ENCODE results near the gene CPZ.

CPZ gene

GRCh38 chr4:8646296-8647093 is 53.9 kb downstream of the CPZ start:
- TF ChIP-seq EP300 (IDR thresholded peaks at IDR 0.05; ENCODE audit: borderline replicate concordance) (no peak), TCF12 (IDR thresholded peaks at IDR 0.05; ENCODE audit: low read depth) (no peak), TAF1 (IDR thresholded peaks at IDR 0.05; ENCODE audit: low read depth) (no peak), NFIC (IDR thresholded peaks at IDR 0.05) (no peak), TEAD4 (IDR thresholded peaks at IDR 0.05) (no peak), YY1 (IDR thresholded peaks at IDR 0.05; ENCODE audit: low read depth) (no peak), MAX (IDR thresholded peaks at IDR 0.05) (no peak), RAD21 (IDR thresholded peaks at IDR 0.05; ENCODE audit: low read depth) (no peak), CEBPB (IDR thresholded peaks at IDR 0.05) (no peak), USF1 (IDR thresholded peaks at IDR 0.05) (no peak), ZBTB7A (IDR thresholded peaks at IDR 0.05; ENCODE audit: low read depth) (no peak), CREB1 (IDR thresholded peaks at IDR 0.05; ENCODE audit: low read depth) (no peak), REST (IDR thresholded peaks at IDR 0.05; ENCODE audit: low read depth) (no peak), FOXM1 (IDR thresholded peaks at IDR 0.05; ENCODE audit: borderline replicate concordance, low read depth) (no peak), EGR1 (IDR thresholded peaks at IDR 0.05) (no peak)

GRCh38 chr4:8647094-8647570 is 54.6 kb downstream of the CPZ start:
- TF ChIP-seq TAF1 (IDR thresholded peaks at IDR 0.05; ENCODE audit: low read depth) (no peak), MAX (IDR thresholded peaks at IDR 0.05) (no peak), NFIC (IDR thresholded peaks at IDR 0.05) (no peak)

- TF ChIP-seq CREB1 (IDR thresholded peaks at IDR 0.05; ENCODE audit: low read depth): no peak
Measured at GRCh38 chr4:8647626-8648025, 55.1 kb downstream of the CPZ start.

GRCh38 chr4:8648296-8648695 is 55.7 kb downstream of the CPZ start:
- TF ChIP-seq TEAD4 (IDR thresholded peaks at IDR 0.05) (no peak), NFIC (IDR thresholded peaks at IDR 0.05) (no peak), FOXM1 (IDR thresholded peaks at IDR 0.05; ENCODE audit: borderline replicate concordance, low read depth) (no peak), RAD21 (IDR thresholded peaks at IDR 0.05; ENCODE audit: low read depth) (no peak), MAX (IDR thresholded peaks at IDR 0.05) (no peak), REST (IDR thresholded peaks at IDR 0.05; ENCODE audit: low read depth) (no peak), EGR1 (IDR thresholded peaks at IDR 0.05) (no peak), EP300 (IDR thresholded peaks at IDR 0.05; ENCODE audit: borderline replicate concordance) (no peak), TCF12 (IDR thresholded peaks at IDR 0.05; ENCODE audit: low read depth) (no peak), ZBTB7A (IDR thresholded peaks at IDR 0.05; ENCODE audit: low read depth) (no peak), CREB1 (IDR thresholded peaks at IDR 0.05; ENCODE audit: low read depth) (no peak), TAF1 (IDR thresholded peaks at IDR 0.05; ENCODE audit: low read depth) (no peak), USF1 (IDR thresholded peaks at IDR 0.05) (no peak), CEBPB (IDR thresholded peaks at IDR 0.05) (no peak), YY1 (IDR thresholded peaks at IDR 0.05; ENCODE audit: low read depth) (no peak)

- no peak for TF ChIP-seq TEAD4 (IDR thresholded peaks at IDR 0.05)
- TF ChIP-seq EGR1 (IDR thresholded peaks at IDR 0.05): no peak
- TF ChIP-seq TAF1 (IDR thresholded peaks at IDR 0.05; ENCODE audit: low read depth): no peak
- no peak for TF ChIP-seq REST (IDR thresholded peaks at IDR 0.05; ENCODE audit: low read depth)
- no peak for TF ChIP-seq TCF12 (IDR thresholded peaks at IDR 0.05; ENCODE audit: low read depth)
- TF ChIP-seq USF1 (IDR thresholded peaks at IDR 0.05): no peak
- TF ChIP-seq ZBTB7A (IDR thresholded peaks at IDR 0.05; ENCODE audit: low read depth): no peak
- TF ChIP-seq MAX (IDR thresholded peaks at IDR 0.05): no peak
- TF ChIP-seq FOXM1 (IDR thresholded peaks at IDR 0.05; ENCODE audit: borderline replicate concordance, low read depth): no peak
- no peak for TF ChIP-seq CEBPB (IDR thresholded peaks at IDR 0.05)
- TF ChIP-seq CREB1 (IDR thresholded peaks at IDR 0.05; ENCODE audit: low read depth): no peak
- TF ChIP-seq NFIC (IDR thresholded peaks at IDR 0.05): no peak
- no peak for TF ChIP-seq YY1 (IDR thresholded peaks at IDR 0.05; ENCODE audit: low read depth)
- no peak for TF ChIP-seq EP300 (IDR thresholded peaks at IDR 0.05; ENCODE audit: borderline replicate concordance)
Measured at GRCh38 chr4:8648816-8649630, 56.5 kb downstream of the CPZ start.

Data from Ishikawa (cell line).